Brain microvascular endothelial cell (primary cell): ENCODE data around the gene NANOS1.

Experiments used
- DNase-seq: peaks from one replicate; pipeline ENCODE4 v3.0.0-alpha.2; 2020
- H3K27ac ChIP-seq: fragments of 250-450 bp; sonication (Bioruptor Pico); 2 replicates; pipeline ENCODE4 v1.5.1; 2020; ENCODE audit warnings: mild to moderate bottlenecking, moderate library complexity
- H3K27me3 ChIP-seq: fragments of 250-450 bp; sonication (Bioruptor Pico); replicated peaks from 2 replicates; pipeline ENCODE4 v1.5.1; 2020; ENCODE audit warnings: mild to moderate bottlenecking
- H3K36me3 ChIP-seq: fragments of 250-450 bp; sonication (Bioruptor Pico); replicated peaks from 2 replicates; pipeline ENCODE4 v1.5.1; 2020; ENCODE audit warnings: mild to moderate bottlenecking
- H3K4me3 ChIP-seq: 2 replicates; pipeline ENCODE4 v1.5.1; 2011; ENCODE audit warnings: low read depth, mild to moderate bottlenecking, control low read depth, low read length, moderate library complexity
- in situ Hi-C: cut with HindIII; loops from 2 replicates; pipeline ENCODE4 v1.10.0; 2017; ENCODE audit warnings: low sequenced_read_pairs, low pct_ligation_motif_present
- TF ChIP-seq, protein P1 (sequence below): IDR thresholded peaks from 2 replicates; pipeline ENCODE4 v1.5.1; 2011; ENCODE audit warnings: low read depth, mild to moderate bottlenecking, moderate library complexity, low read length, control low read depth, inconsistent platforms; ENCODE audit errors: missing control alignments

NANOS1 gene

GRCh38 chr10:119080521-119081259, 51.2 kb downstream of the NANOS1 start, which contains the start of gene EIF3A:
Gene EIF3A, minus strand, starts transcription at chr10:119080817. Its CDS starts 141 bp downstream, at chr10:119080676.
- no peaks in the 10 kb centered on the region for H3K36me3 ChIP-seq
- DNase-seq, result peak; percentile 83
- H3K27ac ChIP-seq, result peak within 1 kb of the TSS; percentile 96
- TF ChIP-seq, protein P1, sequence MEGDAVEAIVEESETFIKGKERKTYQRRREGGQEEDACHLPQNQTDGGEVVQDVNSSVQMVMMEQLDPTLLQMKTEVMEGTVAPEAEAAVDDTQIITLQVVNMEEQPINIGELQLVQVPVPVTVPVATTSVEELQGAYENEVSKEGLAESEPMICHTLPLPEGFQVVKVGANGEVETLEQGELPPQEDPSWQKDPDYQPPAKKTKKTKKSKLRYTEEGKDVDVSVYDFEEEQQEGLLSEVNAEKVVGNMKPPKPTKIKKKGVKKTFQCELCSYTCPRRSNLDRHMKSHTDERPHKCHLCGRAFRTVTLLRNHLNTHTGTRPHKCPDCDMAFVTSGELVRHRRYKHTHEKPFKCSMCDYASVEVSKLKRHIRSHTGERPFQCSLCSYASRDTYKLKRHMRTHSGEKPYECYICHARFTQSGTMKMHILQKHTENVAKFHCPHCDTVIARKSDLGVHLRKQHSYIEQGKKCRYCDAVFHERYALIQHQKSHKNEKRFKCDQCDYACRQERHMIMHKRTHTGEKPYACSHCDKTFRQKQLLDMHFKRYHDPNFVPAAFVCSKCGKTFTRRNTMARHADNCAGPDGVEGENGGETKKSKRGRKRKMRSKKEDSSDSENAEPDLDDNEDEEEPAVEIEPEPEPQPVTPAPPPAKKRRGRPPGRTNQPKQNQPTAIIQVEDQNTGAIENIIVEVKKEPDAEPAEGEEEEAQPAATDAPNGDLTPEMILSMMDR, result no peak
- peak within 1 kb of the TSS; percentile 98 for H3K4me3 ChIP-seq
- H3K27me3 ChIP-seq, result no peaks in the 10 kb centered on the region
- in situ Hi-C loops, result no loop called here
